Esophagus squamous epithelium (tissue), 5 donors: Measurements from ENCODE around the gene INHA. TPM values are rescaled to one million over a fixed set of nuclear protein-coding genes. Genes with fewer than 3 reads are reported as not detected.

Source experiments
- DNase-seq: peaks from one replicate; lab custom pipeline; 2025; lab: John Stamatoyannopoulos, UW
- H3K27ac ChIP-seq, 4 donors: fragments of 200-600 bp; sonication (generic); one replicate each; pipeline ENCODE4 v1.5.1; 2016 to 2019; ENCODE audit warnings: mild to moderate bottlenecking in 1 of 4
- H3K27me3 ChIP-seq, 4 donors: fragments of 200-600 bp; sonication (generic); 1 replicate in 3 of 4; 2 replicates in 1 of 4; pipeline versions ENCODE4 v1.5.1 to v1.6.0; 2017 to 2021; ENCODE audit warnings: antibody characterized with exemption in 1 of 4
- H3K36me3 ChIP-seq, 3 donors: fragments of 200-600 bp; sonication (generic); one replicate each; pipeline ENCODE4 v1.5.1; 2016 to 2019
- H3K4me1 ChIP-seq, 3 donors: fragments of 200-600 bp; sonication (generic); one replicate each; pipeline ENCODE4 v1.5.1; 2017 to 2019
- H3K4me3 ChIP-seq, 4 donors: fragments of 200-600 bp; sonication (generic); 1 replicate in 3 of 4; 2 replicates in 1 of 4; pipeline ENCODE4 v1.5.1; 2016 to 2019; ENCODE audit warnings: mild to moderate bottlenecking in 2 of 4, moderate library complexity in 1 of 4
- H3K9me3 ChIP-seq, 3 donors: fragments of 200-600 bp; sonication (generic); one replicate each; pipeline ENCODE4 v1.5.1; 2016 to 2019
- POLR2A ChIP-seq, 4 donors: fragments of 450-650 bp; IDR thresholded peaks; one replicate each; pipeline ENCODE4 v1.6.1; 2017; ENCODE audit warnings: antibody characterized with exemption in 4 of 4, mild to moderate bottlenecking in 4 of 4, moderate library complexity in 3 of 4
- WGBS, 2 donors: methylation state at CpG; one replicate each; pipeline ENCODE4 v1.1.5; 2018; 5-methylcytosine and 5-hydroxymethylcytosine counted together
- intact Hi-C: fragments of 100-400 bp; cut with DNase I; formaldehyde crosslinking; loops from one replicate; pipeline ENCODE4 v1.15.0; 2022
- total RNA-seq, 4 donors: library from RNA; depleted of rRNA; stranded (reverse); fragments of >200 nt; gene quantifications; one replicate each; pipeline ENCODE4 v1.1.0, GENCODE V29; 2016
- TF ChIP-seq, protein P1 (sequence below), 6 experiments: fragments of 450-650 bp in 4 of 6; fragments of 200-600 bp in 2 of 6; sonication (generic) in 2 of 6; IDR thresholded peaks; one replicate each; pipeline ENCODE4 v1.5.1; 2016 to 2019; ENCODE audit warnings: antibody characterized with exemption in 6 of 6, mild to moderate bottlenecking in 4 of 6, moderate library complexity in 4 of 6
- donor health status: DM: yes; HTN: yes; CAD: no.

Gene INHA
- total RNA-seq, 4 donors from 2014 or later = not detected

DNA sequence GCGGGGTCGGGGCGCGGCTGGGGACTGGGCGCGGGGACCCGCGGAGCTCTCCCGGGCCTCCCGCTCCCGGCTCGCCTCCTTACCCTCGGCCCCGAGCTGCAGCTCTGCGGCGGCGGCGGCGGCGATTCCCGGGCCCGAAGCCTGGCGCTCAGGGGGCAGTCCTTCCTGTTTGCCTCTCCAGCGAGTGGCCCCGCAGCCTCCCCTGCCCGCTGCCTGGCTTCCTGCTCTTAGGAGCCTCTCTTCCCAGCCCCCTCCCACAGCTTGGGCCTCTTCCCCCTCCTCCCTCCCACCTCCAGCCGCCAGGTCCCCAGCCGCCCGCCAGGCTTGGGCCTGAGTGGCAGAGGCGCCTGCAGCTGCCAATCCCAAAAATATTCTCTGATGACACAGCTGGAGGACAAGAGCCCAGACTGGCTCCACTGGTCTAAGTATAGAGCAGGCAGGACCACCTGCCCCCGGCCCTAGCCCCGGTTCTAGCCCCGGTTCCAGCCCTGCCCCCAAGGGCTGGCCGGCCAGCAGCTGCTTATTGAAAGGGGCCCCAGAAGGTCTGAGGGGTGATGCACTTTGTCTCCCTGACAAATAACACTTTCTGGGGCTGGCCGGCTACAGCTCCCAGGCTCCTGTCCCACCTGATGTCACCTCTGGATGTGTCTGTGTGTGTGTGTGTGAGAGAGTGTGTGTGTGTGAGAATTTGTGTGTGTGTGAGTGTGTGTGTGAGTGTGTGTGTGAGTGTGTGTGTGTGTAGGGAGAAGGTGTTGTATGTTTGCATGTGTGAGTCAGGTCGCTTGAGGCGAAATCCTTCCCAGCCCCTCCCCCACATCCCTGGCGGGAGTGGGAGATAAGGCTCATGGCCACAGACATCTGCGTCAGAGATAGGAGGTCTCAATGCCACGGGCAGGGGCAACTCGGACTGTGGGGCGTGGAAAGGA lies 536 bp upstream of the INHA start, which contains the start of gene OBSL1:
TSS of gene OBSL1 (minus strand) at position 229 of the 926 bp plus-strand sequence. CDS start 307 bp downstream, outside the sequence.
- no peak for DNase-seq
- peaks cover 0 to 15% (median 0%) of the 10 kb centered on the region in 3 donors for H3K36me3 ChIP-seq
- TF ChIP-seq, protein P1, sequence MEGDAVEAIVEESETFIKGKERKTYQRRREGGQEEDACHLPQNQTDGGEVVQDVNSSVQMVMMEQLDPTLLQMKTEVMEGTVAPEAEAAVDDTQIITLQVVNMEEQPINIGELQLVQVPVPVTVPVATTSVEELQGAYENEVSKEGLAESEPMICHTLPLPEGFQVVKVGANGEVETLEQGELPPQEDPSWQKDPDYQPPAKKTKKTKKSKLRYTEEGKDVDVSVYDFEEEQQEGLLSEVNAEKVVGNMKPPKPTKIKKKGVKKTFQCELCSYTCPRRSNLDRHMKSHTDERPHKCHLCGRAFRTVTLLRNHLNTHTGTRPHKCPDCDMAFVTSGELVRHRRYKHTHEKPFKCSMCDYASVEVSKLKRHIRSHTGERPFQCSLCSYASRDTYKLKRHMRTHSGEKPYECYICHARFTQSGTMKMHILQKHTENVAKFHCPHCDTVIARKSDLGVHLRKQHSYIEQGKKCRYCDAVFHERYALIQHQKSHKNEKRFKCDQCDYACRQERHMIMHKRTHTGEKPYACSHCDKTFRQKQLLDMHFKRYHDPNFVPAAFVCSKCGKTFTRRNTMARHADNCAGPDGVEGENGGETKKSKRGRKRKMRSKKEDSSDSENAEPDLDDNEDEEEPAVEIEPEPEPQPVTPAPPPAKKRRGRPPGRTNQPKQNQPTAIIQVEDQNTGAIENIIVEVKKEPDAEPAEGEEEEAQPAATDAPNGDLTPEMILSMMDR (IDR thresholded peaks at IDR 0.05) = no peak
- 5 to 38% methylated on average over 10 to 37 of the region's 42 CpGs for WGBS, 2 donors
- peaks cover 8 to 29% (median 9%) of the 10 kb centered on the region in 3 donors for H3K4me1 ChIP-seq
- H3K27ac ChIP-seq = peak within 1 kb of the TSS; percentile 70 to 89 (median 80)
- no peaks in the 10 kb centered on the region for H3K9me3 ChIP-seq
- peaks cover 0 to 46% (median 0%) of the 10 kb centered on the region in 4 donors for H3K27me3 ChIP-seq
- peak within 1 kb of the TSS; percentile 54 to 79 (median 72) for H3K4me3 ChIP-seq
- intact Hi-C loops = no loop called here

DNA sequence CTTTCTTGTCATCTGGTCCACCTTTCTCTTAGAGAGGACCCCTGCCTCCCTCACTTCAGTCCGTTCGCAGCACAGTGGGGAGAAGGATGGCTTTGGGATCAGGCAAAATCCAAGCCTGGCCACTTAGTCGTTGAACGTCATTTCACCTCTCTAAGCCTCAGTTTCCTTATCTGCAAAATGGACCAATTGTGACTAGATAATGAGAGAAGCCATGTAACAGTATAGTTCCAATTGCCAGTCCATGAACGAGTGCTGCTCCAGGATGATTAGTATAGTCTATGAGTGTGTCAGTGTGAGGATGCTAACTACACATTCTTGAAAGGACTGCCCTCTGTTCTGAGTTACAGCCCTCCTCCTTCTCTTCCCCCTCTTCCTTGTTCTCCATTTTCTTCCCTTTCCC lies 1.1 kb downstream of the INHA start:
- TF ChIP-seq POLR2A (IDR thresholded peaks at IDR 0.05) = no peak
- TF ChIP-seq, protein P1 (IDR thresholded peaks at IDR 0.05) = no peak
- peaks cover 0 to 60% (median 0%) of the 10 kb centered on the region in 4 donors for H3K27me3 ChIP-seq
- WGBS, 2 donors = 69 to 85% methylated on average over 5 of the region's 5 CpGs

GRCh38 chr2:219574484-219575311 lies 2.6 kb downstream of the INHA start:
- no peak for DNase-seq
- no peaks in the 10 kb centered on the region for H3K9me3 ChIP-seq
- no peaks in the 10 kb centered on the region for H3K36me3 ChIP-seq
- no peak overlapping the region for H3K27ac ChIP-seq
- no peak overlapping the region for H3K4me3 ChIP-seq
- intact Hi-C loops = no loop called here
- peaks cover 0 to 62% (median 0%) of the 10 kb centered on the region in 4 donors for H3K27me3 ChIP-seq
- 54 to 83% methylated on average over 6 to 7 of the region's 22 CpGs for WGBS, 2 donors
- TF ChIP-seq, protein P1 (IDR thresholded peaks at IDR 0.05) = no peak
- TF ChIP-seq POLR2A (IDR thresholded peaks at IDR 0.05) = no peak
- H3K4me1 ChIP-seq = peaks cover 8 to 26% (median 8%) of the 10 kb centered on the region in 3 donors

More for the DNA sequence above, 1.1 kb downstream of the INHA start:
- DNase-seq = no peak
- Histone ChIP-seq H3K27ac (no peak overlapping the region), H3K9me3 (no peaks in the 10 kb centered on the region), H3K36me3 (no peaks in the 10 kb centered on the region), H3K4me1 (peaks cover 8 to 29% (median 9%) of the 10 kb centered on the region in 3 donors), H3K4me3 (no peak overlapping the region)
- intact Hi-C loops = no loop called here

DNA sequence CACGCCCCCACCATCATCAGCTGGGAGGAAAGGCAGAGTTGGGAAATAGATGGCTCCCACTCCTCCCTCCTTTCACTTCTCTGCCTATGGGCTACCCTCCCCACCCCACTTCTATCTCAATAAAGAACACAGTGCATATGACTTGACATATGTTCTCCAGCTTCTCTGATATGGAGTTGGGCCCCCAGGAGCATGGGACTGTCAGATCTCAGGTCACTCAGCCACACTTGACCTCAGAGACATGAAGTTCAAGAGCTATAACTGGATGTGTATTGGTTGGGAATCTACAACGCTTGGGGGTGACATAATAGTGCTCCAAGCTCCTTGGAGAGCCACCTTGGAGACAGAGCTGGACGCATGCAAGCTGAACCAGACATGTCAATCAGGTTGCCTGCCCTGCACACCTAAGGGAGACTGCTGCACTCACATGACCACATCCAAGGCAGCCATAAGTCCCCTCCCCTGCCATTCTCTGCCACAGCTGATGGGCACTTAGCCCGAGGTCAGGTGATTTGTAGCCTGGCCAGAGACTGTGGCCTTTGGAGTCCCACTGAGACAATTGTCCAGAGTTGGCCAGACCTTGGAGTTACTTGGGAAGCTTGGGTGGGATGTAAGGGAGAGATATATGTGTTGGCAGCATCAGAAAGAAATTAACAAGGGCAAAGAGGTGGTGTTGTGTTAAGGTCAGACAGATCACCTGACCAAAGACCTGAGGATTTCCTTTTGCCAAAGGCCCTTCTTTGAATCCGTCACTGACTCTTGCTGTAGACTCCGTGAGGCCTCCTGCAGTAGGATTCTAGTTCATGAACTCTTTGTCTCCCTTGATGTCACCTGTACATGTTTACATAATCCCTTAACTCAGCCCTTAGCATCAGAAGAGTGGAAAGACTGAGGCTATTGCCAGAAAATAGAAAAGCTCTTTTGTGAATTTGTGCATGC lies 3.7 kb downstream of the INHA start:
- Histone ChIP-seq H3K9me3 (no peaks in the 10 kb centered on the region), H3K27me3 (peaks cover 0 to 51% (median 0%) of the 10 kb centered on the region in 4 donors), H3K4me3 (no peak overlapping the region), H3K36me3 (no peaks in the 10 kb centered on the region), H3K4me1 (peaks cover 3 to 15% (median 4%) of the 10 kb centered on the region in 3 donors), H3K27ac (no peak overlapping the region)
- no peak for TF ChIP-seq POLR2A (IDR thresholded peaks at IDR 0.05)
- TF ChIP-seq, protein P1 (IDR thresholded peaks at IDR 0.05) = no peak
- intact Hi-C loops = no loop called here
- no peak for DNase-seq
- WGBS, 2 donors = 74 to 80% methylated on average over 3 to 5 of the region's 6 CpGs
